GM08714 (cell line): Measurements from ENCODE around the gene TPST2.

Source experiments
- H3K4me3 ChIP-seq: fragments of 200-500 bp; sonication (Bioruptor generic); 2 replicates; pipeline ENCODE4 v1.5.1; 2014; ENCODE audit warnings: mild to moderate bottlenecking, low read length, inconsistent platforms
- ZNF274 ChIP-seq: IDR thresholded peaks from 2 replicates; pipeline ENCODE4 v1.6.1; 2012; ENCODE audit warnings: mild to moderate bottlenecking, low read depth, low read length

The TPST2 gene

GRCh38 chr22:26548984-26549383 is 40.9 kb downstream of the TPST2 start:
- H3K4me3 ChIP-seq: no peak overlapping the region
- TF ChIP-seq ZNF274: no peak

DNA sequence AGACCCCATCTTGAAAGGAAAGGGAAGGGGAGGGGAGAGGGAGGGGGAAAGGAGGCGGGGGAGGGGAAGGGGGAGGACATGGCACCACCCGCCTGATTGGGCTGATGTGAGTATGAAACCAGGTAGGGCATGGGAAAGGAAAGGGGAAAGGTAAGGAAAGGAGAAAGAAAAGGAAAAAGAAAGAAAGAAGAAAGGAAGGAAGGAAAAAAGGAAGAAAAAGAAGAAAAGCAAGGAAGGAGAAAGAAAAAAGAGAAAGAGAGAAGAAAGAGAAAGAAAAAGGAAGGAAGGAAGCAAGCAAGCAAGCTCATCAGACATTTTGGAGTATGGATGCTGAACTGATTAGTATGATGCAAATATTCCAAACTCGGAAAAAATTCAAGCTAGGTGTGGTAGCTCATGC is 41.6 kb downstream of the TPST2 start:
- TF ChIP-seq ZNF274: no peak

DNA sequence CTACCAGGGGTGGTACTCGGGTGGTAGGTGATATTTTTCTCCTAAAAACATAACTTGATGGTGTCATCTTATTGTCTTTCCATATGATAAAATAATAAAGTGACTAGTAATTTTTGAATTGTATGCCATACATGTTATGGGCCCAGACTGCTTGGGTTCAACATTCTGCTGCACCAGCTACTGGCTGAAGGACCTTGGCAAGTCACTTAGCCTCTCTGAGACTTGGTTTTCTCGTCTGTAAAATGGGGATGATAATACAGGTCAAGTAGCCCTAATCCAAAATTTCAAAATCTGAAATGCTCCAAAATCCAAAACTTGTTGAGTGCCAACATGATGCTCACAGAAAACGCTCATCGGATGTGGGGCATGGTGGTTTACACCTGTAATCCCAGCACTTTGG is 42.1 kb downstream of the TPST2 start:
- no peak overlapping the region for H3K4me3 ChIP-seq
- no peak for TF ChIP-seq ZNF274

More for the DNA sequence above, 41.6 kb downstream of the TPST2 start:
- H3K4me3 ChIP-seq: no peak overlapping the region

- TF ChIP-seq ZNF274: no peak
- H3K4me3 ChIP-seq: no peak overlapping the region
These were observed 42.5 kb downstream of the TPST2 start for GRCh38 chr22:26547426-26547825.

DNA sequence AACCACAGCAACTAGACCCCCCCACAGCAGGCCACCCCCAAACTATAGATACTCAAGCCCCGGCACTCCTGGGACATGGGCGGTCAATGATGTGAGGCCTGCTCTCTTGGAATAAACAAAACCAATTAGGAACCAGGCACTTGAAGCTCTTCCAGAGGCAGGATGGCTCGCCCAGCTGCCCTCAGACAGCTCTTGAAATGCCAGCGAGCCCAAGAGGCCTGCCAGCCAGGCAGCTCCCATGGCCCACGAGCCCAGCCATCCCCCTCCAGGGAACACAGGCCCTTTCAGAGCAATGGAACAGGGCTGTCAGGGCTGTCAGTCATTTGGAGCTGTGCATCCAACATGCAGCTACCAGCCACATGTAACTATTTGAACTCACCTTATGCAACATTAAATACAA is 43.6 kb downstream of the TPST2 start:
- H3K4me3 ChIP-seq: no peak overlapping the region
- TF ChIP-seq ZNF274: no peak

DNA sequence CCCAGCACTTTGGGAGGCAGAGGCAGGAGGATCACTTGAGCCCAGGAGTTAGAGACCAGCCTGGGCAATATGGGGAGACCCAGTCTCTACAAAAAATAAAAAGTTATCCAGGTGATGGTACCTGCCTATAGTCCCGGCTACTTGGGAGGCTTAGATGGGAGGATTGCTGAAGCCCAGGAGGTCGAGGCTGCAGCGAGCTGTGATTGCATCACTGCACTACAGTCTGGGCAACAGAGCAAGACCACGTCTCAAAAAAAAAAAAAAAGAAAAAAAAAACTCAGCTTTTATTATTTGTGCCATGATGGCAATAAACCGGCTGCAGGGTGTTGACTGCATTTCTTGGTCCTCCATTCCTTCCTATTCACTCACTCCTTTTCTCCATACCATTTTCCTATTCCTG is 44.1 kb downstream of the TPST2 start:
- no peak for TF ChIP-seq ZNF274
- H3K4me3 ChIP-seq: no peak overlapping the region

DNA sequence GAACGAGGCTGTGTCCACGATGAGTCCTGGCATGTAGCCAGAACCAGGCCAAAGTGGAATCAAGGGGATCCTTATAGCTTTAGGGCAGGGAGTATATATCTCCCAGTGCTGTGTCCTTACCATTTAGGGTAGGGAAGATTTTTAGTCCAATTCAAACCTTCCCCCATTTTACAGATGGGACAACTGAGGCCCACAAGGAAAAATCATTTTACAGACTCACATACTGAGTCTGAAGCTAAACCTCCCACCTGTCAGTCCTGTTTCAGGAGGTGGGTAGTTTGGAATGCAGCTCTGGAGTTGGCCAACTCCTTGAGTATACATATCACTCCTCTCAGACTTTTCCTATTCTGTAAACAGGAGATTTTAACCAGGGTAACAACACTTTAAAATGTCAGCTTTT is 44.5 kb downstream of the TPST2 start:
- H3K4me3 ChIP-seq: no peak overlapping the region
- no peak for TF ChIP-seq ZNF274

- no peak for TF ChIP-seq ZNF274
- H3K4me3 ChIP-seq: no peak overlapping the region
These were observed 45.4 kb downstream of the TPST2 start for GRCh38 chr22:26544489-26544888.

- no peak overlapping the region for H3K4me3 ChIP-seq
- no peak for TF ChIP-seq ZNF274
These were observed 47.1 kb downstream of the TPST2 start for GRCh38 chr22:26542831-26543230.

GRCh38 chr22:26541167-26541819 is 48.6 kb downstream of the TPST2 start:
- no peak for TF ChIP-seq ZNF274

GRCh38 chr22:26540119-26540518 is 49.8 kb downstream of the TPST2 start:
- no peak overlapping the region for H3K4me3 ChIP-seq
- TF ChIP-seq ZNF274: no peak

More at GRCh38 chr22:26541167-26541819, 48.6 kb downstream of the TPST2 start:
- H3K4me3 ChIP-seq: no peak overlapping the region

GRCh38 chr22:26536762-26537134 is 53.2 kb downstream of the TPST2 start:
- TF ChIP-seq ZNF274: no peak
- H3K4me3 ChIP-seq: no peak overlapping the region

DNA sequence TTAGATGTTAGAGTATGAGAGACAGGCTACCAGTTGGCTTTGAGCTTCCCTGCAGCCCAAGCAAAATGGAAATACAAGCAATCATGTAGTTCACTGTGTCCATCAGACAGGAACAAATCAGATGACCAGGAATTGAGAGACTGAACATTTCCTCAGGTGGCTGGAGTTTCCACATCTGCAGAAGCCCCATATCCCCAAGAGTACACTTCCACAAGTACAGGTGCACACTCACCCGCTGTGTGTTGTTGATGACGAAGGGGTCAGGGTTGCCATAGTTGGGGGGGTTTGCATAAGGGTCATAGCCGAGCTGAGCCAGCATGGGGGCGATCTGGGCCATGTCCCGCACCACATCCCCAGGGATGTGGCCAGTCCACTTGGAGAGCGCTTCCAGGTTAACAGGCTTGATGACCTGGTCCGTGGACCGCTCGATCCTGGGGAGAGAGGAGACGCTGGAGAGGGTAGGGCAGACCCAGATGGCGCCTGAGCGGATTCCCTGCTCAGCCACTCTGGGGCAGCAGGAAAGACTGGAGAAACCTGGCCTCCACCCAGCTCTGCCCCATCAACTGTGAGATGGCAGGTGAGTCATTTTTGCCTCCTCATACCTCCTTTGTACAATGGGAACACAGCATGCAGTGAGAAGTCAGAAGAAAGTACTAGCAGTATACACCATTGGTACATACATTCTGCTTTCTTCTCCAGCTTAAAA is 53.7 kb downstream of the TPST2 start:
- TF ChIP-seq ZNF274: no peak
- no peak overlapping the region for H3K4me3 ChIP-seq

GRCh38 chr22:26535603-26535908 is 54.4 kb downstream of the TPST2 start:
- no peak overlapping the region for H3K4me3 ChIP-seq
- TF ChIP-seq ZNF274: no peak

DNA sequence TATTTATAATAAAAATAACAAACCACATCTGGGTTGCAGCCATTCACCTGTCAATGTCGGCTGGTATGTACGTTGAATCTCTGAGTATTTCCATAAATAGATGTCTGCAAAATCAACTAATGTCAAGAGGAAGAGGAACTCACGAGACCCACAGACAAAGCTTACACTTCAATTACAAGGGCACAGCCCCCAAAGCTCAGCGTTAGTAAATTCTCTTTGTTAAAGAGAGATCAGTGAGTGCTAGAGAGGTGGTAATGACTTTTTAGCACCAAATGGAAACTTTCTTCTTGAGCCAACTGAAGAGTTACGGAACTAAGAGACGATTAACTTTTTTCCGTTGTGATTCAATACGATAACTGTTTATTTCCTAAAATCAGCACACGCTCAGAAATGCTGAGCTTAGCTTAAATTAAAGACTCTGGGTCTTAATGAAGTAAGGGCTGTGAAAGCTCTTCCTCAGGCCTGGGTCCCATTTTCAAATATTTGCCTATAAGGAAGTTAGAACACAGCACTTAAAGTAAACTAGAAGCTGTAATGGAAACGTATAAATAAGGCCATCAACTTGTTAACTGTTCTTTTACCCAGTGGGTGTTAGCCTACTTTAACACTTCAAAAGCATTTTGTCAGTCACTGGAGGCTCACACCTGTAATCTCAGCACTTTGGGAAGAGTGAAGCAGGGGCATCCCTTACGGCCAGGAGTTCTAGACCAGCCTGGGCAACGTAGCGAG is 54.9 kb downstream of the TPST2 start:
- no peak overlapping the region for H3K4me3 ChIP-seq
- no peak for TF ChIP-seq ZNF274

DNA sequence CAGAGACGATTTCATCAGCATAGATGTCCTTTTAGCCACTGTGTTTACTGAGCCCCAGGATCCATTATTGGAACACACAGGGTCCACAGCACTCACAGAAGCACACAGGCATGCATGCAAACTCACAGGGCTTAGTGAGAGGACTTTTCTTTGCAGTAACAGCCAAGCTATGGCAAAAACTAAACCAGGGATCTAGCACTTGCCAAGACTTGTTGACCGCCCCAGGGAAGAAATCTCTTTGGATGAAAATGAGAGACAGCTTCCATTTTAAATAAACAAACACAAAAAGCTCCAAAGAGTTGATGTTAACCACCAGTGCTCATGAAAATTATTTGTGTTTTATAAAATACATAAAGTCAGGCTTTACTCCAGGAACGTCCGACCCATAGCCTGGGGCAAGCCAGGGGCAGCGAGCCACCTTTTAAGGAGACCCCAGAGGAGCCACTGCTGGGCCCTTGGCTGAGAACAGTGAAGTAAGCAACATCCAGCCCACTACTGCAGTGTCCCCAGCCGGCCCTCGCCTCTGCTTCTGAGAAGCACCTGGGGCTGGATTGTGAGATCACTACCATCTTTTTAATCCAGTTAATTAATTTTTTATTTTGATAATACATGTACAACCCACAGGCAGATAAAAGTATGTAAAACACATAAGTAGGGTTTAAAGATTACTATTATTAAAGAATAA is 55.6 kb downstream of the TPST2 start:
- TF ChIP-seq ZNF274: no peak
- H3K4me3 ChIP-seq: no peak overlapping the region
